ENCODE results near the gene RGS17.

Gene RGS17

DNA sequence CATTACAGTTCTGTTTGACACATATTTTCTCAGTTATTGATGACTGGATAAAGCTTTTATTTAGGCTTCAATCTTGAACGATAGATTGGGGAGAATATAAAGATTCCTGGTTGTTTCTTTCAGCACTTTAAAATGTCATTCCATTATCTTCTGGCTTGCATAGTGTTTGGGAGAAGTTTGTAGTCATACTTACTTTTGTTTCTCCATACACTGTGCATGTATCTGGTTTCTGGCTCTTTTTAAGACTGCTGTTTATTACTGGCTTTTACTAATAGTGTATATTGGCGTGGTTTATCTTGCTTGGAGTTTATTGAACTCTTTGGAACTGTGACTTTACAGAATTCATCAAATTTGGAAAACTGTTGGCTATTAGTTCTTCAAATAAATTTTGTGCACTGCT is 49.2 kb downstream of the RGS17 start:
- DNase-seq, result no peak

DNA sequence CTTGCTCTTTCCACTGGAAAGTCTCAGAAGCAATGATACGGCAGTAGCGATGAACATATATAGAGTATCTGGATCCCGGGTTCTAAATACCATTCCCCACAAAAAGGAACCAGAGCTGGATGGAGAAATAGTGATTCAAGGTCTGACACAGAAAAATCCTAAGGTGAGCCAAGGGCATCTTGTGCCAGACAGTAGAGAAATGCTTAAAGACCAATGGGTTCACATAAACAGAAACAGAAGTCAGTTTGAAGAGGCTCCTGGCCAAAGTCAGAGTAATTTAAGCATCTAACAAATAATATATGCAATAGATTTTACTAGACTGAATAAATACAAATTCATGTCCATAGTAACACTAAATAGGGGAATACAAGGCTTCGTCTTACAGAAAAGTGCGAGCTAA is 54.7 kb downstream of the RGS17 start:
- DNase-seq, result no peak

DNA sequence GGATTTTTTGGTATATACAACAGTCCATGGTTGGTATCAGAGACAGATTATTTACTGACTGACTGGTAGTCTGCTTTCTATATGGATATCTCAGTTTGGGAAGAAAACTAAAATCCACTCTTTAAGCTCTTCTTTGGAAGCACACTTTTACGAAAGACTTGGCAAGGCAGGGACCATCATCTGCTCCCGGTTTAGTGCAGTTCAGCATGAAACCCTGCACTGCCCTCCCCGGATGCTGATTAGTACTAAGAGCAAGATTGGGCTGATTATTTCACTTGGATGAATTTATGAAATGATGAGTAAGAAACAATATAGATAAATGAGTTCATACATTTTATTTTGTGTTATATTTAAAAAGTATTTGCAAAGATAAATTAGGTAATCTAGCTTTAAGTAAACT is 56.3 kb downstream of the RGS17 start:
- no peak for DNase-seq

DNA sequence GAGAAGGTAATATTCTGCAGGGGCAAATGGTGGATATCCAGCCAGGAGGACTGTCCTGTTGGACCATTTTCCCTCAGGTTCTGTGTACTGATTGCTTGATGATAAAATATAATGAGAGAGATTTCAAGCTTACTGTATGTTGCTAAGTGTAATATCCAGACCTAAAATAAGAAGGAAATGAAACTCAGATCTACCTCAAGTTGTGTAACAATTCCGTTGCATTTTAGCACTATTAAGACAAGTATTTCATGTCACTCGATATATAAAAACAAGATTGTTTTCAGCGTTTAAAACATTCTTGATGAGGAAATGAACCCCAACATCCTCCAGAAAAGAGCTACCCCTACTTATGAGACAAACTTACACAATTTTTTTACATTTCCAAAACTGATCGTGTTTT is 57.2 kb downstream of the RGS17 start:
- no peak for DNase-seq

DNA sequence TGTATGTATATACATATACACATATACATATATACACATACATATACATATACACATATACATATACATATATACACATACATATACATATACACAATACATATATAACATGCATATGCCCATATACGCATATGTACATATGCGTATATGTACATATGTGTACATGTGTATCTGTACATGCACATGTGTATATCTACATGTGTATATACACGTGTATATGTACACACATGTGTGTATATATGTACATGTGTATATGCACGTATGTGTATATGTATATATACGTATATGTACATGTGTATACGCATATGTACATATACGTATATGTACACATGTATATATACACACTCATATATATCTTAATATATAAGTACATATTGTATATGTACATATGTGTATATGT is 60.3 kb downstream of the RGS17 start:
- no peak for DNase-seq

DNA sequence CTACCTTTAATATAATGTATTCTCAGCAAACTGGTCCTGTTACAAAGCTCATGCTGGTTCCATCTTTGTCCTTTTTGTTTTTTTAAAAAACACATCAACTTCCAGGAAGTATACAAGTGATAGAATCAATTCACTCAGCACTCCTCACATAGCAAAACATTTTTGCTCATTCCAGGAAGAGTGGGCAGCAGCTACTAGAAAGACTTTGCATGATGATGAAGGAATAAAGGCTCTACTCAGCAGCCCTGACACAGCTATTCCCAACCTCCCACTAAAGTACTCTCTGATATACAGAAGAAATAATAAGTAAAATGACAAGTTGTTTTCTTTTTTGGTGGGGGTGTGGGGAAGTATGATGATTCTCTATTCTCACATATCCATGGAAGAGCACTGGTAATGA is 61.2 kb downstream of the RGS17 start:
- DNase-seq, result no peak

DNA sequence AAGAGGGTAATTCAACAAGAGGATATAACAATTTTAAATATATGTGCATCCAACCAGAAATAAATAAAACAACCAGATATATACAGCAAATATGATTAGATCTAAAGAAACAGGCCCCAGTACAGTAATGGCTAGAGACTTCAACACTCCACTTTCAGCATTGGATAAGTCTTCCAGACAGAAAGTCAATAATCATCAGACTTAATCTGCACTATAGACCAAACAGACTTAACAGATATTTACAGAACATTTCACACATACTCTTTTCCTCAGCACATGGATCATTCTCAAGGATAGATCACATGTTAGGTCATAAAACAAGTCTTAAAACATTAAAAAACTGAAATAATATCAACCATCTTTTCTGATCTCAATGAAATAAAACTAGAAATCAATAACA is 65.9 kb downstream of the RGS17 start:
- DNase-seq, result no peak

DNA sequence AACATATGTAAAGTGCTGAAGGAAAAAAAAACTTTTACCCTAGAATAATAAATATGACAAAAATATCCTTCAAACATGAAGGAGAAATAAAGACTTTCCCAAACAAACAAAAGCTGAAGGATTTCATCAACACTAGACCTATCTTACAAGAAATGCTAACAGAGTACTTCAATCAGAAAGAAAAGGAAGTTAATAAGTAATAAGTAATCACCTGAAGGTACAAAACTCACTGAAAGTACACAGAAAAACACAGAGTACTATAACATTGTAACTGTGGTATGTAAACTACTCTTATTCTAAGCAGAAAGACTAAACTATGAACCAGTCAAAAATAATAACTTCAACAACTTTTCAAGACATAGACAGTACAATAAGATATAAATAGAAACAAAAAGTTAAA is 67.1 kb downstream of the RGS17 start:
- DNase-seq, result no peak

DNA sequence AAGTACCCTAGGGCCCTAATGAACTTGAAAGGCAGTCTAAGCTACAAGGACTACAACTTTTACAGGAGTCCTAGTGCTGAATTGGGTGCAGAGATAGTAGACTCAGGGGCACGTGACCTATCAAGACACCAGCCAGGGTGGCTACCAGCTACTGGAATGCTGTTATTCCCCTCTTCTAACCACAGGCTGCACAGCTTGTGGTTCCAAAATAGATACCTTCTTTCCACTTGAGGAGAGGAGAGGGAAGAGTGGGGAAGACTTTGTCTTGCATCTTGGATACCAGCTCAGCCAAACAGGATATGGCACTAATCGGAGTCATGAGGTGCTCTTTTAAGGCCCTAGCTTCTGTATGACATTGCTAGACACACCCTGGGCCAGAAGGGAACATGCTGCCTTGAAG is 68.6 kb downstream of the RGS17 start:
- DNase-seq, result no peak

DNA sequence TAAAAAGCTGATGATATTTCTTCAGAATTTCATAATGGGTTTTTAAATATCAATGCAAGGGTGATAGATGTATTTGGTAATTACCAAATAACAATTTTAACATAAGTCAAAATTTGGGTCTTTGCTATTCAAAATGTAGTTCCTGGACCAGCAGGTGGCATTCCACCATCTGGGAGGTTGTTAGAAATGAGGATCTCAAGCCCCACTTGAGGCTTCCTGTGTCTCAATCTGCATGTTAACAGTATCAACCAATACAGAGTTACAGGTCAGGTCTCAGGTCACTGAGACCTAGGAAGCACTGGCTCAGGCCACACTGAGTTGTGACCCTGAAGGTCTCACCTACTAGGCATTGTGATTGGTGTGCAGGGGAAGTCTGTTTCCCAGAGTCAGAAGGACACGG is 71.3 kb downstream of the RGS17 start:
- DNase-seq, result no peak

DNA sequence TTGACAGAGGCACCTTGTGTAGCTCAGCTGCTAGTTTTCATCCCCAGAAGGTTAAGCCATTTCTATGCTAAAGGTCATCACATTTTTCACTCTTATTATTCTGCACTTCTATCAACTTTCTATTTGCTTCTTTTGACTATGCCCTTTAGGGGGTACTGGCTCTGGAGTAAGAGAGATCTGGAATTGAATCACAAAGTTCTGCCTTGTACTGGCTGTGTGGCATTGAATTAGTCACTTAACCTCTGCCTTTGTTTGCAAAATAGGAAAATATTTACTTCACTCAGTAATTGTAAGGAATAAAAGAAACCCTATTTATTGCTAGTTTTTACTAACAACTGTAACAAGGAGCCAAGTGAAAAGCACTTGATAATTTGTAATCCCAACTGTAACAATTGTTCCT is 71.8 kb downstream of the RGS17 start:
- no peak for DNase-seq

DNA sequence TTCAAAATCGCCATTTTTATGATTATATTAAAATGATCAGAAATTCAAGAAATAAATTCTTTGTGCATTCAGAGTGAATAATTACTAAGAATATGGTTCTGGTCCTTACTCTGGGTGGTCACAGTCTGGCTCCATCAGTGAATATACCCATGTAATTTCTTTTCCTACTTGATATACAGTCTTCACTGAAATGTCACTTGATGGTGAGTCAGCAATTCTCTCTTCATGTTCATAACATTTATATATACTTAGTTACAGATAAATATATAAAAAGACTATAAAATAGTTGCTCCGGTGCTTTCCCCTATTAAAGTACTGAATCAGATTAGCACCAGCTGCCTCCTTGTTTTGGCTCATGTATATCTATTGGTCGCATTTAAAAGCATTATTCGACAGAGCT is 72.2 kb downstream of the RGS17 start:
- DNase-seq, result no peak

DNA sequence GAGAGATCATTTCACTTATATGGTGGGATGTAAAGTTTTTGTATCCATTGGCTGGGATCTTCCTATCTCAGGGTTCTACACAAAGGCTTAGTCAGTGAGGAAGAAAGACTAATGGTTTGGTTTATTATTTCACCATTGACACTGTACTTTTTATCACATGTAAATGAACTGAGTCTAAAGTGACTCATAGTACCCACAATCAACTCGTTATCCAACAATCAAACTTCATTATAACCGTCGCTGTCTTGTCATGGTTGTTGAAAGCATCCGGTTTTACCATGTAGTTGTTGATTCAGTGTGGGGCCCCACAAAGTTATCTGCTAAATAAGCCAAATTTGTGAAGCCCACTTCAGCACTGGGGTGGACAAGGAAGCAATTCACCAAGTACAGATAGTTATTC is 72.8 kb downstream of the RGS17 start:
- no peak for DNase-seq

DNA sequence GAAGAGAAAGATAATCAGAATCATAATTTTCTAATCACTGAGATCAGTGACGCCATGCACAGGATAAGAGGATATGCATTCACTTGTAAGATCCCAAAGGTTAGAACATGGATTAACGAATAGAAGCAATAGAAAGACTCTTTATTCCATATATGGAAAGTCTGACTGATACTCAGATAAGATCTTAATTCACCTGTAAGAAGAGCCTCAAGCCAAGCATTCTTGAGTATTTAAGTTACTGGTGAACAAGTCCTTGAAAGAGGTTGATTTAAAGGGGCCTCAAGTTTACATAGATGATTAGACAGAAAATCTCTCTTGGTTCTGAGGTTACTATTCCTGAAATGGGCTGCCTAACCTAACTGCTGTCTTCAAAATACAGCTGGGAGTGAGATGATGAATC is 74.8 kb downstream of the RGS17 start:
- DNase-seq, result no peak

DNA sequence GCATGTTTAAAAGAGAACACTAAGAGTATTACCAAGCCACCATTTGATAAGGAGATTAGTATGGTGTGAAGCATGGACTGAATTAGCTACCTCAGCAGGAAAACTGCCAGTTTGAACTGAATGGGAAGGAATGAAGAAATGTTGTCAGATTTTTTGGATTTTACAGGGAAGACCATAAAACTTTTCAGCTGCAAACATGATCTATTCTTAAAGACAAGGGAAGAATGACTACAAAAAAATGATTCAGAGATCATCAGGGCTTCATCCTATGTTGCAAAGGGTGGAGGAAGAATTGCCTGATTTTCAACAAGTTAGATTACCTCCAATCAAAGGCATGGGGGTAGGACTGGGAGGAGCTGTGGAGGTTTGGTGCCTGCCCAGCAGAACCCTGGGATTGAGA is 79.3 kb downstream of the RGS17 start:
- DNase-seq, result no peak

DNA sequence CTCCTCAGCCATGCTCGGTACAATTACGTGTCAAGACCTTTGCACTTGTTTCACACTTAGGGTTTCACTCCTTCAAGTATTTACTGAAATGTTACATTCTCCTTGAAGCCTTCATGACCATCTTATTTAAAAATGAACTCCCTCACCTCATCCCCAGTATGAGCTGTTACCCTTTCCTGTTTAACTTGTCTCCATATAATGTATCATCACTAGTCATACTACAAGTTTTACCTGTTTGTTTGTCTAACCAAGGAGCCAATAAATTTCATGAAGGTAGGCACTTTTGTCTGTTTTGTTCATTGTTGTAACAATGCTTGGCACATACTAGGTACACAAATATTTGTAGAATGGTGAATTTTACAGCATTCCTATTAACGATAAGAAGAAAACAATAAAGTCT is 82.5 kb downstream of the RGS17 start:
- no peak for DNase-seq

DNA sequence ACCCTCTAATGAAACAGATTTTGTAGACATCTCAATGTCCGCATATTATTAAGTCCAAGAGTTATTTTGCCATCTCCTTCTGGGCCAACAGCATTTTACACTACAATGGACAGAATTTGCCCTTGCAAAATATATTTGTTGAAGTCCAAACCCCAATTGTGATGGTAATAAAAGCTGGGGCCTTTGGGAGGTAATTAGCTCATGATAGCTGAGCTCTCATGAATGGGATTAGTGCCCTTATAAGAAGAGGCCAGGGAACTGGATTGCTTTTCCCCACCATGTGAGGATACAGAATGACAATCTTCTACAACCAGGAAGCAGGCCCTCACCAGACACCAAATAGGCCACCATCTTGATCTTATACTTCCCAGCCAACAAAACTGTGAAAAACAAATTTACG is 83.7 kb downstream of the RGS17 start:
- no peak for DNase-seq

DNA sequence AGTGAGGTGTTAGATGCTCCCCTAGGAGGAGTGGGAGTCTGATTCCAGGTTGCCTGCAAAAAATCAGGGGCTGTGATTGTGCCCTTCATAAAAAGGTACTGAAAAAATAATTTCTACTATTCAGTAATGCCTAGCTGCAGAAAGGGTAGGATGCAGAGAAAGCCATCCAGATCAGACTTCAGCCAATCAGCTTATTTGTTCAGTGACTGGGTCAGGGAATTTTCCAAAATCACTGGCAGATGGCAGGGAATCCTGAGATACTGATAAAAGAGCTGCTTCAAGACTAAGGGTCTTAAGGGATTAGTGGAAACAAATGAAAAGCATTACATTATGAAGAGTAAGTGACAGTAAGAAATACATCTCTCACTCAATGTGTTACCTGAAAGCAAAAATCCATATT is 85.8 kb downstream of the RGS17 start:
- no peak for DNase-seq

DNA sequence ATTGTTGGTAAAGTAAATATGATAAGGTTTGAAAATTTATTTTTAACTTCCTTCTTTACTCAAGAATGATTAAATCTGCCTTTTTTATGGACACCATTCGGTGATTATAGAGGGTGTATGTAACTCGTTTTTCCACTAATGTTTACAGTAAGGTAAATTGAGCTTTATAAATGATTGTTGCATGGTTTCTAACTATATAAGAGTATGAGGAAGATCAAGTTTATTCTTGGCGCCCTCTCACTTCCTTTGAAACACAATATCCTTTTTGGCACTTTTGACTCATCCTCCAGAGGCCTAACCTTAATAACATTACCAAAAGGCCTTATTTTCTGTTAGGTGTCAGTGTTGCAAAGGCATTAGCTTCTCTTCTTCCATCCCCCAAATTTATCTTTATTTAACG is 86.8 kb downstream of the RGS17 start:
- DNase-seq, result no peak

DNA sequence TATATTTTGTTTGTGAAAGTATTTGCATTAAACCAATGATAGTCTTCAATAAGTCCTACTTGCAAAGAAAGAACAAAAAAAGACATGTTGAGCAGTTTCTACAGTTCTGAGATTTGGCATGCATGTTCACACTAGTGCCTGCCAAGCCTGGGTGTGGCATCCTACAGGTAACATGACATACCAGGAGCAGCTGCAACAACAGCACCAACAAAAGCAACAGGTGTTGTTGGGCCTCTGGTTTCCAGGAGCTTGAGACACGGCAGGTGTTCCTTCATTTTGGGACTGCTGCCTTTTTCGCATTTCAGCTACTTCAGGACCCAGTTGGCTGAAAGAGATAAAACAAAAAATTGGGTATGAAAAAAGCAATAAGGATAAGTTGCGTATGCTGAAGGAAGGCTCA is 87.4 kb downstream of the RGS17 start:
- no peak for DNase-seq

DNA sequence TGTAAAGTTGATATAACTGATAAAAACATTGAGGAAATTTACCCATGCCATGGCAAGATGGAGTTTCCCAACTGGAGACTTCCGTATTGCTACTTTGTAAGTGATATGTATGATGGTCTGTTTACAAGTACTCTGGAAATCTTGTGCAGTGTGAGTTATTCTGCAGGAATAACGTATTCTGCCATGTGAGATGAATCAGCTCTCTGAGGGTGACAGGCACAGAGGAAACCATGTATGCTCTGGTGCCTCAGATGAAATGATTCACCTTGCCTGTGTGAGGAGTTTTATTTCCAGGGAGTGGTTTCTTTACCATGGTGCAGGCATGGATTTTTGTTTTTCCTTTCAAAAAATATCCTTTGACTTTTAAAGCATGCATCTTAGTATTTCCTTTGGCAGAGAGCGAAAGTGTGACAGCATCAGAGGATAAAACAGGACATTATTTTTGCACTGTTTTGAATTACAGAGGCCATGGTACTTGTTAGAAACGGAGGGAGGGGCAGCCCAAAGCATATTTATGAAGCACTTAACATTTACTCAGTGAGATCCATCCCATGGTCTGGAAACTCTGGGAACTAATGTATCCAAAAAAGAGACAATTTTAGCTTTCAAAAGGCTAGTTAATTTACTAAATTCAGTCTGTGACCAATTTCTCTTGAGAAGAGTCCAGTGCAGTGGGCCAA is 92.6 kb downstream of the RGS17 start:
- DNase-seq, result no peak

DNA sequence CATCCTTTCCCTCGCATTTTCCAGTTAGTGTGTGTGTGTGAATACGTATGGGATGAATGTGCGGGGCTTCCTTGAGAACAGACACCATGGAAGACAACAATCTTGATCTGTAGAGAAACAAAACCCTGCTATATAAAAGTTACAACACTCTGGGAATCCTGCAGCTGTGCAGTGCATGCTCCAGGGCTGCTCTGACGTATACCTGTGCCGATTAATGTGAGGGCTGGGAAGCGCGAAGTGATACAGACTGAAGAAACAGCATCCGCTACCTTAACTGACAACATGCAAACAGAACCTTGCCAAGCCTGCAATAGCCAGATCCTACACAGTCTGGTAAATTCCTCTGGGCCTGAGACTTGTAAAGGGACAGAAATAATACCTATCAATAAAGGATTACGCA is 96.9 kb downstream of the RGS17 start:
- no peak for DNase-seq

DNA sequence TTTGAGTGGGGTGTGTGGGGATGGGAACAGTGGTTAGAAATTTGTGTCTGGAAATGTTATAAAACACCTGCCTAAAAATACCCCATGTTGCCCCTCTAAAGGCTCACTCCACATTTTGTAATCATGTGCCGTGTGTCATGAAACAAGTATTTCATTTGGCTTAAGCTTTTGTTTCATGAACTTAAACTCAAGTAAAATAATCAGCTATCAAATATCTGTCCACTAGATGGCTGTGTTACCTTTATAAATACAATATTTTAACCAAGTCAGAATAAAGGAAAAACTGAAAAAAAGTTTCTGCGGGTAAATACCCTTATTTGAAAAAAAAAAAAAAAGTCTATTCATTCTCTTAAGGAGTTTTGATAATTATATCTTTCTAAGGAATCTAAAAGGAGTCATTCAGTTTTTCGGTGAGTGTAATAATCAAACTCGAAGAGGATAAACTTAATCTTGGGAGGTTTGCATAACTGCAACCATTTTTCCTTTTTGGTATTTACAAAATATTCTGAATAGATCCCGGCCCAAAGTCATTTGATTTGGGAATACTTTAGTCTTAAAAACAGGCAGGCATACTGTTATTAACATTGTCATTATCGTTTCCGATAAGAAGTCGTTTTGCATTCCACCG is 98.7 kb downstream of the RGS17 start:
- no peak for DNase-seq

DNA sequence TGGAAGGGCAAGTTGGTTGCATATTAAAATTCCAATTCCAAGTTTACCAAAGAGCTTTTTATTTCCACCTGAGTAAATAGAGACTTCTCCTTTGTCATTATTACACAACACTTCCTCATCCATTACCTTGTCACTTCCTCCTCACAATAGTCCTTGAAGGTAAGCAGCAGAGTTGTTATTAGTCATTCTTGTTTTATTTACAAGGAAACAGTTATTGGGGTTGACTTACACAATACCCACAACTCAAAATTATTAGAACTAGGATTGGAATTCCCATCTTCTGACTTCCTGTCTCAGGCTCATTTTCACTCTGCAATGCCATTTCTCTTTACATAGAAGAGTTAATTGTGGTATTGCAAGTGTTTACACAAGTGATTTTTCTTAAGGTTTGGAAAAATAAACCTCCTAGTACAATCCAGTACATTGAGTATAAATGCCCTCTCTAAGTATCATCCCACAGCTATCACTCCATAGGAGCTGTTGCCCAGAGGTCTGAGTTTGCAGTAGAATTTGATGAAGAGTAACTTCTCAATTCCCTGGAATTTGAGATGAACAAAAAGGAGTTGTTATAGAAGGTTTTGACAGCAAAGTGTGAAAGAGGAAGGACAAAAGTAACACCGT is 99.6 kb downstream of the RGS17 start:
- no peak for DNase-seq

DNA sequence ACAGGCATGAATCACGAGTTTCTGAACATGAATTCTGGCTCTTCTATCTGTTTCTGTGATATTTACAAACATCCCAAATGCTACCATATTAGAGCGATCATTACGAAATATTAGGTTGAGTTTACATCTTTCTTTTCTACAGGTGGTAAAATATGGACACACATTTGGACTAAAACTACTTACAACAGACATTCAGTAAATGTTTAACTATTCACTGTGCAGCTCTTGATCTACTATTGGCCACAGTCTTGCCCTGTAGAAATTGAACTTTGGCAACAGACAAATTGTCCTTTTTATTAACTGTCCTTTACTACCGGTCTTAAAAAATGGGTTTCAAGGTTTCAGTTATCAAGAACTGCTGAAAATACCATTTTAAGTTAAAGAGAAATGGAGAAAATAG is 102.1 kb downstream of the RGS17 start:
- no peak for DNase-seq

Measured in stimulated activated naive CD4-positive, alpha-beta T cell treated with Interleukin-2 at 50 U/mL for 16 hours (primary cell).